OCI-LY7 (cell line): ENCODE data around the gene DLGAP3. TPM values are rescaled to one million over a fixed set of nuclear protein-coding genes. Genes with fewer than 3 reads are reported as not detected.
A peak's percentile ranks its signal among the peaks of the same experiment; 100 is the strongest.

ENCODE experiments used
- BruUV-seq: library from RNA; stranded (reverse); fragments of 400-500 nt; replicated peaks from 2 replicates; lab custom pipeline; 2021; lab: Mats Ljungman, UMichigan
- CTCF ChIA-PET: fragments of 300-600 bp; sonication (Branson Sonifier 250); formaldehyde crosslinking; loops from one replicate; lab custom pipeline; 2022; ENCODE audit warnings: antibody characterized with exemption; ENCODE audit not compliant: unreplicated experiment; lab: Charles Lee
- POLR2A ChIA-PET: fragments of 300-600 bp; sonication (Branson Sonifier 250); formaldehyde crosslinking; loops from one replicate; lab custom pipeline; 2022; ENCODE audit warnings: antibody characterized with exemption; lab: Charles Lee
- DNase-seq: peaks from one replicate; pipeline ENCODE4 v3.0.0-alpha.2; 2015; ENCODE audit warnings: low spot score
- H2AFZ ChIP-seq: fragments of 200-600 bp; sonication (generic), shearing (Covaris generic); 2 replicates; pipeline ENCODE4 v1.6.1; 2014; ENCODE audit warnings: mild to moderate bottlenecking, antibody characterized with exemption, low read length, moderate library complexity
- H3K27ac ChIP-seq: fragments of 200-600 bp; sonication (generic); 2 replicates; pipeline ENCODE4 v1.5.1; 2014; ENCODE audit warnings: mixed run types, low read depth, mild to moderate bottlenecking, moderate library complexity, low read length, inconsistent platforms; ENCODE audit not compliant: poor library complexity, severe bottlenecking
- H3K36me3 ChIP-seq: fragments of 200-600 bp; sonication (generic); 2 replicates; pipeline ENCODE4 v1.6.1; 2014; ENCODE audit warnings: mild to moderate bottlenecking, antibody characterized with exemption, low read length, moderate library complexity, mixed read lengths; ENCODE audit not compliant: insufficient read depth
- H3K4me1 ChIP-seq: fragments of 200-600 bp; sonication (generic); 2 replicates; pipeline ENCODE4 v1.5.1; 2014; ENCODE audit warnings: mild to moderate bottlenecking, low read length; ENCODE audit not compliant: insufficient read depth, poor library complexity, severe bottlenecking
- H3K4me2 ChIP-seq: fragments of 200-600 bp; sonication (generic); 2 replicates; pipeline ENCODE4 v1.6.1; 2014; ENCODE audit warnings: mild to moderate bottlenecking, low read length
- H3K4me3 ChIP-seq: fragments of 200-600 bp; sonication (generic); 2 replicates; pipeline ENCODE4 v1.5.1; 2014; ENCODE audit warnings: mild to moderate bottlenecking, low read depth, low read length; ENCODE audit not compliant: poor library complexity, severe bottlenecking
- H3K79me2 ChIP-seq: fragments of 200-600 bp; sonication (generic); 2 replicates; pipeline ENCODE4 v1.6.1; 2016; ENCODE audit warnings: low read depth, mild to moderate bottlenecking, low read length, moderate library complexity, mixed read lengths; ENCODE audit not compliant: insufficient read depth
- H3K9me2 ChIP-seq: fragments of 200-600 bp; sonication (generic); 2 replicates; pipeline ENCODE4 v1.6.1; 2016; ENCODE audit warnings: mild to moderate bottlenecking, low read length, mixed read lengths; ENCODE audit not compliant: insufficient read depth
- H3K9me3 ChIP-seq: fragments of 200-600 bp; sonication (generic); 2 replicates; pipeline ENCODE4 v1.6.1; 2014; ENCODE audit warnings: mild to moderate bottlenecking, mixed run types, low read length, mixed read lengths
- H4K20me1 ChIP-seq: fragments of 200-600 bp; sonication (generic); 2 replicates; pipeline ENCODE4 v1.6.1; 2014; ENCODE audit warnings: mild to moderate bottlenecking, antibody characterized with exemption, low read length, moderate library complexity, mixed read lengths; ENCODE audit not compliant: insufficient read depth
- EZH2phosphoT487 ChIP-seq: fragments of 200-600 bp; sonication (generic); IDR thresholded peaks from 2 replicates; pipeline ENCODE4 v1.6.1; 2018; ENCODE audit warnings: low read depth, borderline replicate concordance, mild to moderate bottlenecking, mixed run types, antibody characterized with exemption, low read length, moderate library complexity, mixed read lengths
- intact Hi-C: fragments of 100-400 bp; cut with micrococcal nuclease; formaldehyde crosslinking; loops from one replicate; pipeline ENCODE4 v1.10.0; 2022; ENCODE audit not compliant: unreplicated experiment
- total RNA-seq, 2 experiments: library from RNA; depleted of rRNA in 1 of 2; stranded (reverse); fragments of >200 nt in 1 of 2; shearing (Covaris generic) in 1 of 2; gene quantifications; 2 replicates each; pipeline ENCODE4 v1.2.3, GENCODE V29; 2014 to 2022
- TF ChIP-seq, protein P1 (sequence below): fragments of 200-600 bp; sonication (generic); conservative IDR thresholded peaks from 2 replicates; pipeline ENCODE4 v1.5.1; 2014; ENCODE audit warnings: mild to moderate bottlenecking, antibody characterized with exemption, low read length, moderate library complexity, mixed read lengths

The DLGAP3 gene
- total RNA-seq, 2 experiments from 2014 or later: 0.44 to 0.47 TPM

DNA sequence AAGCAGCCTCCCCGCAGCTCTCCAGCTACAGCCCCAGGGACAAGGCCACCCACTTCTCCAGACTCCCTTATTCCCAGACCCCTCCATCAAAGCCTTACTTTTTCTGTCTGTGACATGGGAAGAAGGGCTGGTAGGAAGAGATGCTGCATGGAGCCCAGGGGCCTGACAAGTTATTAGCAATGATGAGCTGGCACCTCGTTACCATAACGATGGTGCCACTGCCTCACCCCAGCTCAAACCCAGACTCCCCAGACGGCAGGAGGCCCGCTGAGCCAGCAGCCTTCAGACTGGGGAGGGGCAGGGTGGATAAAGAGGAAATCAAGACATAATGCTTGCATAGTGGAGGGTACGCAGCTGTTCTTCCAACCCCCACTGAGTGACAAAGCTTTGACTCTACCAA is 3.3 kb downstream of the DLGAP3 start:
- TF ChIP-seq, protein P1, sequence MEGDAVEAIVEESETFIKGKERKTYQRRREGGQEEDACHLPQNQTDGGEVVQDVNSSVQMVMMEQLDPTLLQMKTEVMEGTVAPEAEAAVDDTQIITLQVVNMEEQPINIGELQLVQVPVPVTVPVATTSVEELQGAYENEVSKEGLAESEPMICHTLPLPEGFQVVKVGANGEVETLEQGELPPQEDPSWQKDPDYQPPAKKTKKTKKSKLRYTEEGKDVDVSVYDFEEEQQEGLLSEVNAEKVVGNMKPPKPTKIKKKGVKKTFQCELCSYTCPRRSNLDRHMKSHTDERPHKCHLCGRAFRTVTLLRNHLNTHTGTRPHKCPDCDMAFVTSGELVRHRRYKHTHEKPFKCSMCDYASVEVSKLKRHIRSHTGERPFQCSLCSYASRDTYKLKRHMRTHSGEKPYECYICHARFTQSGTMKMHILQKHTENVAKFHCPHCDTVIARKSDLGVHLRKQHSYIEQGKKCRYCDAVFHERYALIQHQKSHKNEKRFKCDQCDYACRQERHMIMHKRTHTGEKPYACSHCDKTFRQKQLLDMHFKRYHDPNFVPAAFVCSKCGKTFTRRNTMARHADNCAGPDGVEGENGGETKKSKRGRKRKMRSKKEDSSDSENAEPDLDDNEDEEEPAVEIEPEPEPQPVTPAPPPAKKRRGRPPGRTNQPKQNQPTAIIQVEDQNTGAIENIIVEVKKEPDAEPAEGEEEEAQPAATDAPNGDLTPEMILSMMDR: no peak
- no peak for TF ChIP-seq EZH2phosphoT487
- CTCF ChIA-PET: no interaction called here
- Histone ChIP-seq H2AFZ (no peak overlapping the region), H3K4me1 (no peaks in the 10 kb centered on the region), H3K27ac (no peak overlapping the region), H3K79me2 (no peaks in the 10 kb centered on the region), H3K9me3 (no peaks in the 10 kb centered on the region), H4K20me1 (no peaks in the 10 kb centered on the region), H3K9me2 (no peaks in the 10 kb centered on the region), H3K4me2 (no peak overlapping the region), H3K4me3 (no peak overlapping the region), H3K36me3 (no peaks in the 10 kb centered on the region)
- DNase-seq: no peak
- no TSS peak for BruUV-seq
- POLR2A ChIA-PET: interaction anchor here (0.5 kb wide), 1 partner anchor 1897 kb away, joined by 3 read pairs; no protein-coding TSS in a partner anchor
- intact Hi-C loops: no loop called here

- CTCF ChIA-PET: no interaction called here
- no TSS peak for BruUV-seq
- H4K20me1 ChIP-seq: no peaks in the 10 kb centered on the region
- no peaks in the 10 kb centered on the region for H3K9me3 ChIP-seq
- intact Hi-C loops: no loop called here
- no peak overlapping the region for H2AFZ ChIP-seq
- POLR2A ChIA-PET: interaction anchor here (0.5 kb wide), 1 partner anchor 1896 kb away, joined by 3 read pairs; no protein-coding TSS in a partner anchor
- H3K79me2 ChIP-seq: no peaks in the 10 kb centered on the region
- H3K4me1 ChIP-seq: no peaks in the 10 kb centered on the region
- DNase-seq: no peak
- no peaks in the 10 kb centered on the region for H3K36me3 ChIP-seq
- TF ChIP-seq, protein P1: no peak
- TF ChIP-seq EZH2phosphoT487: no peak
- no peak overlapping the region for H3K4me2 ChIP-seq
- H3K4me3 ChIP-seq: no peak overlapping the region
- H3K9me2 ChIP-seq: no peaks in the 10 kb centered on the region
- no peak overlapping the region for H3K27ac ChIP-seq
These were observed 3.7 kb downstream of the DLGAP3 start for GRCh38 chr1:34925730-34926129.

DNA sequence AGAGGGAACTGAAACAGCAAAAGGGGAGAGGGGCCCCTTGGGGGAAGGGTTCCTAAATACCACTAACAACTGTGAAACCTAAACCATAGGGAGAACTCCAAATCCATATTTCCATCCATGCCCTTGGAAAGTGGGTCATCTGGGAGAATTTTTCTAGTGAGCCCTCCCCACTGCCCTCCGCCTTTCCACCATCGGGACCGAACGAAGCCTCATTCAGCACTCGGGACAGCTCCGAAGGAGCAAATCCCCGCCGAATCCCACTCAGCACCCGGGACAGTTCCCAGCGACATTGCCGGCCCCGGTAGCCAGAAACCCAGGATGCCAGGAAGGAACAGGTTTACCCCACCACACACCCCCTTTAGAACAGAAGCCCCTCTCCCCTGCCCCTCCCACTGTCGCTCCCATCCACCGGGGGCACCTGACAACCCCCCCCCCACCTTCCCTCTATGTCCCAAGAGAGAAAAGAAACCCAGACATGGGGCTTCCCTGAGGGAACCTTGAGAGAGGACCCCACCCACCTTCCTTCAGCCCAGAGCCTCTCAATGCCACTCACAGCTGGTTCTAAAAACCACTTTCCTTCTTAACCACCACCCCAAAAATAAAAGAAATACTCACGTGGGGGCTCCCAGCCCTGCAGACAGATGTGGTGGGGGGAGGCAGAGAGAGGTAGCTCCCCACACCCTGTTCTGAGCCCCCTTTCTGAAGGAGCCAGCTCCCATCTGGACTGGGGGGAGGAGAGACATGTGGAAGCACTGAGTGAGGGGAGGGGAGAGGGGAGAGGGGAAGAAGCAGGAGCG is 4.5 kb downstream of the DLGAP3 start:
- Histone ChIP-seq H2AFZ (no peak overlapping the region), H3K4me3 (no peak overlapping the region), H3K4me2 (no peak overlapping the region), H3K9me3 (no peaks in the 10 kb centered on the region), H3K4me1 (no peaks in the 10 kb centered on the region), H3K9me2 (no peaks in the 10 kb centered on the region), H3K27ac (no peak overlapping the region), H3K79me2 (no peaks in the 10 kb centered on the region), H4K20me1 (no peaks in the 10 kb centered on the region), H3K36me3 (no peaks in the 10 kb centered on the region)
- peak; percentile 20 for DNase-seq
- TF ChIP-seq EZH2phosphoT487: no peak
- TF ChIP-seq, protein P1: no peak
- ChIA-PET CTCF (no interaction called here), POLR2A (interaction anchor here (1.0 kb wide), 1 partner anchor 8 kb away, joined by 3 read pairs; no protein-coding TSS in a partner anchor)
- intact Hi-C loops: no loop called here
- no TSS peak for BruUV-seq
